Measurements from ENCODE around the gene CD44.
A peak's percentile ranks its signal among the peaks of the same experiment; 100 is the strongest.

Gene CD44

DNA sequence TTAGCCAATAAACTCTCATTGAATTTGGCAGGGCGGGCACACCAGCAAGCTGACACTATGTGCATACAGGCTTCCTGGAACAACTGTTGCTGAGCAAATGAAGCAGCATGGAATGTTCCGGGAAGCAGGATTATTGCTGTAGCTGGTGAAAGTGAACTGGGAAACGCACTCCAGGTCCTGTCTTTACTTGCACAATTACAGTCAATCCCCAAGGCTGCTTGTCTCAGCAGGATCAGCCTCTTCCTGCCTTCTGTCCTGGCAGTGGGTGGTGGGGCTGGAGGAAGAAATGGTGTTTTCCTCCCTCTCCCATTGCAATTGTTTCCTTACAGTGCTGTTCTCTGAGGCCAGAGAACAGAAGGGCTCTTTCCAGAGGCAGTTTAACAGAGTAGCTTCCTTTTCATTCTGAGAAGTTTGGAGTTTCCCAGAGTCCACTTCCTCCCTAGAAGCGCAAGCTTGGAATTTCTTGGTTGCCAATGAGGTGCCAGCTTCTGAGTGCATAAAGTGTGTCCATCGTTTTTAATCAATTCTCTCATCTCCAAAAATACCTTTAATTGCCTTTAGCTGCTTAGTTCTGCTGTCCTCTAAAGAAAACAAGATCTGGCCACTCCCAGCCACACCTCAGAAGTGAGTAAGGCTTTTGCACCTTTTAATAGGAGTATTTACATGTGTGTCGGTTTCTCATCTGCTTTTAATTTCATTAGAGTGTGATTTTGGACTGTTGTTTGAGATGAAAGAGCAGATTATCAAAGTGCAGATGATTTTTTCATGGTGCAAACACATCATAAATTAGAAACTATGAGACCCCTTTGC lies 19.9 kb downstream of the CD44 start:
- no peak for DNase-seq (ENCODE audit: low spot score)

DNA sequence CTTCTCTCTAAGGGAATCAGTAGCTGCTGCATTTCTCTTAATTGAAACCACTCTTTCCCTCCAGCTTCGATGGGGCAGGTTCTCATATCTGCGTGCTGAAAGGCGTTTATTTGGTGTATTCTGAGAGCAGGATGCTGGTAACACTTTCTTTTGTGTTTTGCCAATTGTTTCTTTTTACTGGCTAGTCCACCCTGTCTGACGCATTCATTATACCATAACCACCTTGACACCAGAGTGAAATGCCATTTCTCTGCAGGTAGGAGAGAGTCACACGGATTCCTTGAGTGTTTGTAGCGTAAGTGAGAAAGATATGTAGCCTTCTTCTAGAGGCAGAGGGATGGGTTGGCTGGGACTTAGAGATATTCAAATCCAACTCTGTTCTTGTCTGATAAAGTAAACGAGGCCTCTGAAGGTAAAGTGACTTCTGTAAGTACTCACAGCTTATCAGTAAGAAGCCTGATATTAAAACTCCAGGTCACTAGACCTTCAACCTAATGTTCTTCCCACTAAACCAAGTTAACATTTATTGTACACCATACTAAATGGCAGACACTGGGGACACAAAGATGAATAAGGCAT lies 21.4 kb downstream of the CD44 start:
- no peak for DNase-seq (ENCODE audit: low spot score)

DNA sequence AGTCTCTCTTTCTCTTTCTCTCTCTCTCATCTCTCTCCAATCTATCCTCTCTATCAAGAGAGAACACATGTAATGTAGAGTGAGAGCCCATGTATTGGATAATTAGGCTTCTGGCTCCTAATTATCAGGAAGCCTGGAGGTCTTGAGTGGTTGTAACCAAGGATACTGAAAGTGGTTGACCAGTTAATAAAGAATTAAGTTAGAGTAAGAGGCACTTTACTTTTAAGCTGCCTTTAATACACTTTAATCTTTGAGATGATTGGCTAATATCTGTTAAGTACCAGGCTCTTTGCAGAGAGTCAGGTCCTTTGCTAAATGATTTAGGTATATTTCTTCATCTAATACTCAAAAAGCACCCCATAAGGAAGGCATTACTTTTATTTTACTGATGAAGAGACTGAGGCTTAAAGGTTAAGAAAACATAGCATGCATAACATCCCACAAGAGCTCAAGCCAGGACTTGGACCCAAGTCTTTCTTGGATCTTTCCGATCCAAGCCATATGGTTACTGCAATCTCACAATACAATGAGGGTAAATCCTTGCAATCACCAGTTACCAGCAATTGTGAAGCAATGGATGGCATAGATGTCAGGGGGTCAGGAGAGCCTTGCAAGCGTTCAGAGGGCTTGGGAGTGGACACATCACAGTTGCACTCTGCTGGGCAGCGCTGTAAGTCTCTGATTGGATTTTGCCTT lies 22.1 kb downstream of the CD44 start:
- DNase-seq (ENCODE audit: low spot score), result no peak

DNA sequence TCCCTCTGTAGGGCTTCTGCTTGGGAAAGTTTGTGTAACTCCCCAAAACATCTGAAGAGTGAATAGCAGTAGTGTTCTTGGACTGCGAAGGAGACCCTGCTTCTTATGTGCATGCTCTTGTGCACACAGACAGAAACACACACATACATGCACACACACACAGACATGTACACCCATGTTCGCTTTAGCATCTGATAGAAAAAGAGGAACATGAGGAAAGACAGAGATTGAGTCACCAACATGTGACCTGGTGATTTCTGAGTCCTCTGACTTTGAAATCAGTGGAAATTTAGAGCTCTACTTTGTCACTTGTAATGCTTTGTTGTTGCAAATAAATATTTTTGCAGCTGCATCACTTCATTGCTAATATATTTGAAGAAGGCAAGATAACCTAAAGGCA lies 23.8 kb downstream of the CD44 start:
- no peak for DNase-seq (ENCODE audit: low spot score)

DNA sequence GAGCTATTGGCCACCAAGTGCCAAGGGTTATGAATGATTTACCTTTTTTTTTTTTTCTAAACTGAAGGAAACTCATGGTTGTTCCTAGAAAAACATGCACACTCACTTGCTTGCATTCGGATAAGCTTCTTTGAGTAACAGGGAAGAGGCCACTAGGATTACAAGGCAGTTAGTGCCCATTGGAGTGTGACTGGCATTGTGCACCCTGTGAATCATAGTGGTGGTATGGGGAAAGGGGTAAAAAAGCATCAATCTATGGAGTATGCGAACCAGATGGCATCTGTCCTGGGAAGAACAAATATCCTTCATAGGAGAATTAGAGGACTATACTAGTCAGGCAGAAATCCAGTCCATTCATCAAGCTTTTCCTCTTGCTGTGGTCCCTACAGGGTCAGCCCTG lies 24.2 kb downstream of the CD44 start:
- no peak for DNase-seq (ENCODE audit: low spot score)

DNA sequence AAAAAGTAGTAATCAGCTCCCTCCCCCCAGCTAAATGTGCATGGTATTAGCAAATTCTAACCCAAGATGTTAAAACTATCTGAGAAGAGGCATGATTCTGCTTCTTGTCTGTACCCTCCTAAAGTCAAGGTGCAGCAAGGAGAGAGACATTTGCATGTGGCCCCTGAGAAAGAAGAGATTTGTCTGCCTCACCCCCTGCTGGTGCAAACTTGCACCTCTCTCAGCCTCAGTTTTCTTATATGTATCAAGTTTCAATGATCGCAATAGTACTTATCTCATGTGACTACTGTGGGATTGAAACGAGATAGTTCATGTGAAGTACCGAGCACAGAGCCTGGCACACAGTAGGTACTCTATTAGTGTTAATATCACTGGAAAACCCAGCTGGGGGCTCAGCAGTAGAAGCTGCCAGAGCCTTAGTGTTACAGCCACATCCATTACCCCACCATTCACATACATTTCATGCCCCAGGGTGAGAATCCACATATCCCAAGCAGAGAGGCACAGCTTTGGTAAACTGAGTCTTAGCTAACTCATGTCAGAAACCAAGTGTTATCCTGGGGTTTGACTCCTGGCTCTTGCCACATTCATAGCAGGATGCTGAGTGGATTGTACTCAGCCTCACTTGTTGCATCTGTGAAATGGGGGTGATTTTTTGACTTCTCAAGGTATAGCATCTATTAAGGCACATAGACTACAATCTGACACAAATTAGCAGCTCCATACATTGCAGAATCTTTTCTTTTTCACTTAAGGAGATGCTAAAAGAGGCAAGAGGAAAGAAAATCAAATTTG lies 24.9 kb downstream of the CD44 start:
- no peak for DNase-seq (ENCODE audit: low spot score)

DNA sequence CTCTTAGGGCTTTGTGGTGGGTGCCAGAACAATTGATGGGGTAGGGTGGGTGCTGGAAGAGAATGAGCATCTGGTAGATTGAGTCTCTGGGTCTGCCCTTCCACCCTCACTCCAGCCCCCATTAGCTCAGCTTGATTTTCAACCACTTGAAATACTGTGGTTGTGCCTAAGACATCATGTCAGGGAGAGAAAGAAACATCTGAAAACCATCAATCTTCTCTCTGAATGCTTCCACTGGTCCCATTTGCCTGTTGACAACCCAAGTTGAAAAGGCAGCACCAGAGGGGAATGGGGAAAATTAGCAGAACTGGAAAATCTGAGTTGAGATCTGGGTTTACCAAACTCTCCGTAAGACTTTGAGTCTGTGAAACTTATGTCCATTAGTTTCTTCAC lies 26.1 kb downstream of the CD44 start:
- DNase-seq (ENCODE audit: low spot score), result no peak

DNA sequence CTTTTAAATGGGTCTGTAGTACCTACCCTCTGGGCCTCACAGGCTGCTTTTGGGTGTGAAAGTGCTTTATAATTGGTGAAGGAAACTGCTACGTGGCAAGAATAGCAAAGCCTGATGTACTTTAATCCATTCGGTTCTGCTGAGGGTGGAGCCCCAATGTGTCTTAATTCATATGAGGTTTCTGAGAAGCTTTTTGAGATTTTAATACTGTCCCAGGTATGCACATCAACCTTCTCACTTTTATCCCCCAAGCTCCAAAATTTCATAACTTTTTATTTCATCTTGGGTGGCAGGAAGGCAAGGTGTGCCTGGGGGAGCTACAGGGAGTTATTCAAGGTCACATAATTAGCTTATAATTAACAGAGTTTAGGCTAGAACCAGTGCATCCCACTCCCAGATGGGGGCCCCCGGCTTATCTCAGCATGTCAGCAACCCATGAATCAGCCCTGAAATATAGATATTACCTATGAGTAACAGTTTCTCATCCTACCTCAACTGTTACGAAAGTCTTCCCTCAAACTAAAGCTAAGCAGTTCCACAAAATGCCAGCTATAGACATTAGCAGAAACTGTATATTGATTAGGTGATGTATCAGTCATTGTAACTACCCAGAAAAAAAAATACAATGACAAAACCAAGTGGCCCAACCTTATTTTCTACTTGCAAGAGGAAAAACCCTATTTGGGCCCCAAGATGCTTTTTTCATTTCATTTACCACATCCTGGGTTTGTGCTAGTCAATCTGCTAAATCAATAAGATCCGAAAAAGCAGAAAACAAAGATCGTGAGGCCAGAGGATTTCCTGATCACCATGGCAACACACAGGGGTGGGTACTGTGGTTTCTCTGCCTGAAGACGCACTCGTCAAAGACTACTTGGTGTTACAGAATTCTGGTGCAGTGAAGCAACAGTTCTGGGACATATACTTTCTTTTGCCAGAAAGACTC lies 26.7 kb downstream of the CD44 start:
- no peak for DNase-seq (ENCODE audit: low spot score)

DNA sequence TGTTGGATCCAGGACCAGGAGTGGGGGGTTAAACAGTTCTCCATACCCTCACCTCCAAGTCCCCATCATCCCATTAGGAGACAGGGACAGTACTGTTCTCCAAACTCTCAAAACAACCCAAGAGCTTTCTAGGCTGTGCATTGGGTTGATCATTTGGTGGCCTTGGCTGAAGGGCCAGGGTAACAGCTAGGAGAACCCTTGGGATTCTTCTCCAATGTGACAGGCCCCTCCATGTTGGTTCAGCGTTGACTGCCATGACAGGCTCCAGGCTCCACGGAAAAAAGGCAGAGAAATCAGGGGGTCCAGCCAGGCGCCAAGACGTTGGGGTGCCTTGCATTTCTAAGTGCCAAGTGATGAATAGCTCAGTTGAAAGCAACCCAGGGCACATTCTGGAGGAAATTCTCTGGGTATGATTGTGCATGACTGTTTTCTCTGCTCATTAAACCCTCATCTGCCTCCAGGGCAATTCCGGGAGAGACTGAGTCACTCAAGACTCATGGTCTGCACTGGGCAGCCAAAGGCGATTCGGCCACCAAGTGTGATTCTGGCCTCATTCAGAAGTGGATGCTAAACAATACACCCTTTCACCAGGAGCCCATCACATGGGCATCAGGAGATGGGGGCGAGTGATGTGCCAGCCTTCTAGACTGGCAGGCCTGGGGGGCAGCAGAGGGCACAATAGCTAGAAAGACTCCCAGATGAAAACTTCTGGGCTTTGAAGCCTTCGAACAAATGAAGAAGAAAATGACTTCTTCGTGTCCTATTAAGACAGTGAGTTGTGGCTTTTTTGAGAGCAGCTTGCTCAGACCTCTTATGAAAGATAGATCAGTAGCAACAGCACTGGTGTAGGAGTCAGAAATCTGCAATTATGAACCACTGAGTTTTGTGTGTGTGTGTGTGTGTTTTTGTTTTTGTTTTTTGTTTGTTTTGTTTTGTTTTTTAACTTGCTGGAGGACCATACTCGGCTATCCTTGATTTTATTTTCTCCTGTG lies 27.7 kb downstream of the CD44 start:
- peak; percentile 76 for DNase-seq (ENCODE audit: low spot score)

DNA sequence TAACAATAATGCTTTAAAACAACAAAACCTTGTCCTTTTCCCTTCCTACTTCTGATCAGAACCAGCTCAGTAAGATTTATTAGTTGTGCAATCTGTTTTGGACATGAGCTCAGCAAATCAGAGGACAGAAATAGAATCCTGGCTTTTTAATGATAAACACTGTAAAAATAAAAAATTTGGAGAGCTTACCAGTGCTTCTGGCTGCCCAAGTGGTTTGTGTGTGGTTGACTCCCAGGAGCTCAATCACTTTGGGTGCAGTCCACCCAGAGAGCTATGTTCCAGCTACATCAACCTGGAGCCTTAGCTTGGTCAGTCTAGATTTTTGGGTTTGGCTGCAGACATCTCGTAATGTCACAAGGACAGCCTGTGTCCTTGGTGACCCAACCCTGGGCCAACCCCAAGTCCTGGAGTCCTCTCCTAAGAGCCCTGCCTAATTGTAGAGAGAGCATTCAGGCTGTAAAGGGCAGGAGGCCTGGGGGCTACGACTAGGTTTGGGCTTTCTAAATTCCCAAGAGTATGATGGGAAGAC lies 28.5 kb downstream of the CD44 start:
- no peak for DNase-seq (ENCODE audit: low spot score)

DNA sequence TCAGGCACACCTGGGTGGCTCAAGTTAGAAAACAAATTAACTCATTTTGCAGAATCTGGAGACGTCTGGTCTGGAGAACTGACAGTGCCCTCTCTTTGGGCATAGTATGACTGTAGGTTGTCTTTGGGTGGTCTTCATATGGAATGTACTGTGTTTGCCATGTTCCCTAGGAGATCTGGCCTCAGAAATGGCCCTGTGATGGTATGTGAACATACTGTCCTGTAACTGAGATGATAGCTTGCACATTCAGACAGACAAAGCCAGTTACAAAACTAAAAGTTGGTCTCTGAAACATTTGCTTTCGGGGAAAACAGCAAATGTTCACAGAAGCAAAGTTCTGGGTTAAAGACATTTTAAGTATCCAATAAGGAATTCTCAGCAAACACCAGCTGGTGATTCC lies 29.7 kb downstream of the CD44 start:
- DNase-seq (ENCODE audit: low spot score), result no peak

DNA sequence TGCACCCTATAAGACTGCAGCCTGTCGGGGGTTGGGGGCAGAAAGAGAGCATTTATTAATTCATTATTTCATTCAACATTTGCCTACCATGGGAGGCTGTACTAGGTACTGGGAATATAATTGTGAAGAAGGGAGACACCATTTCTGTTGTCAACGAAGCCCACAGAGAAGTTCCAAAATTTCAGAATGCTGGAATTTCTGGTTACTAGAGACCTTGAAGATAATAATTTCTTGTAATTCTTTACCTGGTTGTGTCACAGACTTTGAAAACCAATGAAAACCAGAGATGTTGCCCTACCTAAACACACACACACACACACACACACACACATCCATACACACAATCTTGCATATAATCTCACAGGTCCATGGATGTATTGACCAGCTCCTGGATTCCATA lies 30.1 kb downstream of the CD44 start:
- DNase-seq (ENCODE audit: low spot score), result no peak

DNA sequence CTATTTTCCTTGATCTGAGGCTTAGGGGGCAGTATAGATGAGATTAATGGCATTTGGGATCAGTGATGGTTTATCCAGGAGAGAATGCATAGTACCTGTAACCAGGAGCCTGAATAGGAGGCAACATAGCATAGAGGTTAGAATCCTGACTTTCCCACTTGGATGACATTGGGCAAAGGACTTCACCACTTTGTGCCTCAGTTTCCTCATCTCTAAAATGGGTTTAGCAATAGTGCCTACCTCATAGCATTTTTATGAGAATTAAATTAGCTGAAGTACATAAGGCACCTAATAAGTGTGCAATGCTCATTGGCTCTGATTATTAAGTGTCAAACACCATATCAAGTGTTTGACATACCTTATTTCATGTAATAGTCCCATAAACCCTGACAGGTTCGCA lies 30.8 kb downstream of the CD44 start:
- DNase-seq (ENCODE audit: low spot score), result no peak

DNA sequence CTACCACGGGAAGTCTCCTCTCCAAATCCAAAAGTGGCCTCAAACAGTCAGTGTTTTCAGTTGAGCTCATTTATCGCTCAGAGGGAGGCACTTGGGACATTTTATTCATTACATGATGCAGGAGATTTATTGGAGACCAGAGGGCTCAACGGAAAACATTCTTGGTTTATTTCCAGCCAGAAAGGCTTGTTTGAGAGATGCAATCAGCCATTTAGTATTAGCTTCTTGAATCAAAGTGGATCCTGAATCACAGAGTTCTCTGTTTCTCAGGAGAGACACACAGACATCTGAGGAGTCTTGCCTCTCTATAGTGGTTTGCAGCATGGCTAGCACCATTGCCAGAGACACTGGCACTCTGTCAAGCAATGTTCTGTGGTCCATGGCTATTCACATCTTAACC lies 31.5 kb downstream of the CD44 start:
- DNase-seq (ENCODE audit: low spot score), result no peak

DNA sequence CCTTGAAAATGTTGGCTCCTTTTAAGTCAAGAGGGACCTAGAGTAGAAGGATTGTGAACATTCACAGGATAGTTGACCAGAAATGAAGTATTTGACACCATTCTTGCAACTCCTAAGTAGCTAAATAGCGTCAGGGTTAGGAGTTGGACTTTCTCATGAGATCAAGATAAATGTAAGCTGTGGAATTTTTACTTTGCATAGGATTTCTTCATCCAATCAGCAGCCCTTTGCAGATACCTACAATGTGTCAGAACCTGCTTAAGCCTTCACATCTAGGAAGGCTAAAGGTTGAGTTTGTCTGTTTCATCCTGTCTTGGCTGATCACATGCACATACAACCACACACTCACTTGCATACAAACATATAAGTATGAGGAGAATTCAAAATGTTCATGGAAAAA lies 32.3 kb downstream of the CD44 start:
- no peak for DNase-seq (ENCODE audit: low spot score)

DNA sequence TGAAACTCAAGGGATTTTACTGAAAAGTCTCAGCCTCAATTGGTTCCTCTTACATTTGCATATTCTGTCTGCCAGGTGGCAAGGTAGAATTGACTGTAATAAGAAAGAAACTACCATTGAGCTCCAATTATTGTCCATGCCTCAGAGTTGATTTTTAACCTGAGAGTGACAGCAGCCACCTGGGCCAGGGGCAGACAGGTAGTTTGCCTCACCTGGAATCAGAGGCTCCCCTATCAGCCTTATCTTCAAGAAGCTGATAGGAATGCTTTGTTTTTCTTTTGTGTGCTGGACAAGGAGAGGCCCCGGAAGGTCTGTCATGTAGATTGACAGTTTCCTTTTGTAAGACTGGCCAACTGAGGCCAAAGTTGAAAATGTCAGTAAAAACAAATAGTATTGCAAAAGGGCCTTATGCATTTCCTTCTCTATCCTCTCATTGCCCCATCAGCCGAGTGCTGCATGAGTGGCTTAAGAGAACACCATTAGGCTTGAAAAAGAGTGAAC lies 34.1 kb downstream of the CD44 start:
- DNase-seq (ENCODE audit: low spot score), result no peak

DNA sequence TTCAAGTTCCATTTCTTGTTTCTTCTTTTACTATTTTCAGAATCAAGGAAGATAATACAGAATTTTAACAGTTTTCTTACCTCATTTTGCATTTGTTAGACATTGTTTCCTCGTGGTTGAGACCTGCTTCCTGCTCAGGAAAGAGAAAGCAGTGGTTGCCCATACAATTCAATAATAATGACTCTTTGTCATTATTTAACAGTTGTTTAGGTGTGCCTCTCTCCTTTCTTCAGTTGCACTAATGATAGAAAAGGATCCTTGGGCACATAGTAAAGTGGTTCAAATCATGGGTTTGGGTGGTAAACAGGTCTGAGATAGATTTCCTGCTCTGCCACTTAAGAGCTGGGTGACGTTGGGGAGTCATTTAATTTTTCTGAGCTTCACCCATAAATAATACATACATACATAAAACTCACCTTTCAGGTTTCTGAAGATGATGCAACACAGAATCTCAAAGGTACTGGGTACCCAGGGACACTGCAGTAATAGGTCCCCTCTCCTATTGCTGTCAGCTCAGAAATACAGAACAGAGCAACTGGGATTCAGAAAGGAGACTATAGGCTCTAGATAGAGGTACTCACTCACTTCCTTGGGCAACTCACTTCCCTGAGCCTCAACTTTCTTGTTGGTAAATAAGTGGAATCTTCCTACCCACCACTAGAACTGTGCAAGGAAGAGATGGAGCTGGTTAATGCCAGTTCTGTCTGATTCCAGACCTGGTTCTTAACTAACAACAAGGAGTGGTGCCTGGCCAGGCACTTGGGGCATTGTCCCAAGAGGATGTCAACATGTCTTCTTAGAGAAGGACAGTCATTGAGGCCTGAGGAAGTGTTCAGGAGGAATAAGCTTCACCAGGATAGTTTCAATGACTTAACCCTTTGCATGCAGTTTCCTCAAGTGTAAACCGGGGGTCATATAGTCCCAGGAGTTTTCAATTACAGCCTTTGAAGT lies 34.9 kb downstream of the CD44 start:
- no peak for DNase-seq (ENCODE audit: low spot score)

DNA sequence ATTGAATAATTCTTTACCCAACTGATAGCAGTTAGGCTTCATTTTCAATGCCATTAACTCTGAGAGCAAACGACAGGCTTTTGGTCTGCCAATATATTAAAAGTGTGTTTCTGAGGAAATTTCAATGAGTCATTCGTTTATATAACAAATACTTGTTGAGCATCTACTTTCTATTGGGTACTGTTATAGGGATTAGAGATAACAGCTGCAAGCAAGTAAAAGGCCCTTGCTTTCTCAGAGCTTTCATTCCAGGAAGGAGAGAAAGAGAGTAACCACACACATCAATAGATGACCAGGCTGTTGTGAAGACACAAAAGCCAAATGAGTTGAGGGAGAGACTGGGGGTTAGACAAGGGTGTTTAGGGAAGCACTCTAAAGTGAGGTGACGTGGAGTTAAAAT lies 35.7 kb downstream of the CD44 start:
- DNase-seq (ENCODE audit: low spot score), result no peak

DNA sequence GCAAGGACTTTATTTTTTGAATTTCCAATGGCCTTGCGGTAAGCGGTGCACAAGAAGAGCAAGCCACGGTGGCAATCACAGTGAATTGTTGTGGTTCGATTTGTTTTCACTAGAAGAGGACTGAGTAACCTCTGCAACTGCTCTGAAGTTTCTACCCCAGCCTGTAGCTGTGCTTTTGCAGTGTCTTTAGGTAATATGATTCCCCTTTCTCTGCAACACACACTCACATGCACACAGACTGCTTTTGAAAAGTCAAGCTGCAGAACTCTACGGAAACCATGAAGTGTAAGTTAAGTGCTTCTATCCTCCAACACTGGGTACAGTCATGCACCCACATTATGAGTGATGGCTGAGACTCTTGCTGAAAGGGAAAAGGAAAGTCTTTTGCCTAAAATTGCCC lies 38.4 kb downstream of the CD44 start:
- DNase-seq (ENCODE audit: low spot score), result no peak
